Keratinocyte (primary cell): ENCODE results near the gene SMARCD3. TPM values are rescaled to one million over a fixed set of nuclear protein-coding genes. Genes with fewer than 3 reads are reported as not detected.

Source experiments
- DNase-seq: peaks from one replicate; pipeline ENCODE4 v3.0.0-alpha.2; 2011; ENCODE audit warnings: low read depth, missing footprints, low spot score
- FAIRE-seq: peaks from 2 replicates; lab custom pipeline; 2011; peaks lifted over from hg19 to GRCh38; lab: Jason Lieb, UNC
- H2AFZ ChIP-seq: 2 replicates; pipeline ENCODE4 v1.6.0; 2012; ENCODE audit warnings: low read length, control low read depth, inconsistent platforms; ENCODE audit not compliant: control insufficient read depth
- H3K27ac ChIP-seq: 2 replicates; pipeline ENCODE4 v1.5.1; 2011; ENCODE audit warnings: low read length; ENCODE audit not compliant: control insufficient read depth, insufficient read depth
- H3K27me3 ChIP-seq: 3 replicates; pipeline ENCODE4 v1.6.0; 2011; ENCODE audit warnings: low read length; ENCODE audit not compliant: control insufficient read depth, insufficient read depth; ENCODE audit errors: extremely low read depth
- H3K36me3 ChIP-seq, 2 experiments: 2 replicates in 1 of 2; 3 replicates in 1 of 2; pipeline ENCODE4 v1.5.1; 2011; ENCODE audit warnings: low read length in 2 of 2, mild to moderate bottlenecking in 1 of 2; ENCODE audit not compliant: control insufficient read depth in 2 of 2, insufficient read depth in 2 of 2; ENCODE audit errors: extremely low read depth in 1 of 2
- H3K4me1 ChIP-seq: 3 replicates; pipeline ENCODE4 v1.5.1; 2011; ENCODE audit warnings: low read length; ENCODE audit not compliant: control insufficient read depth, insufficient read depth; ENCODE audit errors: extremely low read depth
- H3K4me2 ChIP-seq: 3 replicates; pipeline ENCODE4 v1.6.0; 2011; ENCODE audit warnings: low read depth, low read length; ENCODE audit not compliant: control insufficient read depth, insufficient read depth; ENCODE audit errors: extremely low read depth
- H3K4me3 ChIP-seq, 3 experiments: fragments of 200-600 bp in 1 of 3; sonication (generic) in 1 of 3; 2 replicates in 2 of 3; 3 replicates in 1 of 3; pipeline ENCODE4 v1.5.1; 2011 to 2016; ENCODE audit warnings: low read length in 3 of 3, mild to moderate bottlenecking in 3 of 3, control low read depth in 2 of 3, inconsistent platforms in 1 of 3, low read depth in 1 of 3, mixed read lengths in 1 of 3, mixed run types in 1 of 3, moderate library complexity in 1 of 3; ENCODE audit not compliant: control insufficient read depth in 2 of 3, insufficient read depth in 2 of 3; ENCODE audit errors: extremely low read depth in 1 of 3
- H3K79me2 ChIP-seq: 2 replicates; pipeline ENCODE4 v1.6.0; 2012; ENCODE audit warnings: low read length; ENCODE audit not compliant: control insufficient read depth, insufficient read depth
- H3K9ac ChIP-seq: 3 replicates; pipeline ENCODE4 v1.6.0; 2011; ENCODE audit warnings: low read length; ENCODE audit not compliant: control insufficient read depth, insufficient read depth; ENCODE audit errors: extremely low read depth
- H3K9me1 ChIP-seq: 3 replicates; pipeline ENCODE4 v1.6.0; 2011; ENCODE audit warnings: low read length; ENCODE audit not compliant: control insufficient read depth, insufficient read depth; ENCODE audit errors: extremely low read depth
- H3K9me3 ChIP-seq: 2 replicates; pipeline ENCODE4 v1.5.1; 2012; ENCODE audit warnings: low read depth, low read length; ENCODE audit not compliant: control insufficient read depth
- H4K20me1 ChIP-seq: 3 replicates; pipeline ENCODE4 v1.6.0; 2011; ENCODE audit warnings: low read length; ENCODE audit not compliant: control insufficient read depth, insufficient read depth; ENCODE audit errors: extremely low read depth
- EZH2 ChIP-seq: IDR thresholded peaks from one replicate; pipeline ENCODE4 v1.6.1; 2012; ENCODE audit warnings: inconsistent platforms, mild to moderate bottlenecking, low read length, moderate library complexity
- dilution Hi-C: fragments of 300-500 bp; cut with MboI; formaldehyde crosslinking; loops from one replicate; pipeline ENCODE4 v1.7.0; 2020; ENCODE audit warnings: low sequenced_read_pairs; ENCODE audit not compliant: extremely low pct_ligation_motif_present
- polyA plus RNA-seq, 5 experiments: library from polyadenylated mRNA; depleted of rRNA in 3 of 5; stranded (reverse) in 3 of 5; stranded (forward) in 1 of 5; unstranded in 1 of 5; fragments of >200 nt; gene quantifications; 1 replicate in 1 of 5; 2 replicates in 3 of 5; 3 replicates in 1 of 5; pipeline versions ENCODE4 v1.2.1 to v1.2.3, GENCODE V29; 2011 to 2012; ENCODE audit warnings: missing spikeins in 2 of 5, low read depth in 1 of 5, low replicate concordance in 1 of 5
- TF ChIP-seq, protein P1 (sequence below), 3 experiments: IDR thresholded peaks in 1 of 3; conservative IDR thresholded peaks in 1 of 3; optimal IDR thresholded peaks in 1 of 3; 2 replicates in 2 of 3; 3 replicates in 1 of 3; pipeline versions ENCODE3 to v1.5.1; 2011; ENCODE audit warnings: low read length in 3 of 3, mild to moderate bottlenecking in 3 of 3, moderate library complexity in 2 of 3, control low read depth in 1 of 3, inconsistent platforms in 1 of 3; ENCODE audit not compliant: insufficient read depth in 2 of 3; ENCODE audit errors: extremely low read depth in 1 of 3

The SMARCD3 gene
- polyA plus RNA-seq, 1 donor (not counting 4 experiments of a cell fraction or from before 2014, with no cell fraction given), result 3.0 TPM

GRCh38 chr7:151189038-151189437, 59.5 kb downstream of the SMARCD3 start:
- Histone ChIP-seq H3K36me3 (no peaks in the 10 kb centered on the region), H3K27me3 (peaks cover 22% of the 10 kb centered on the region), H3K4me3 (no peak overlapping the region), H3K79me2 (no peaks in the 10 kb centered on the region), H3K9me3 (no peaks in the 10 kb centered on the region), H2AFZ (no peak overlapping the region), H3K4me1 (no peaks in the 10 kb centered on the region), H3K9me1 (no peaks in the 10 kb centered on the region), H3K27ac (no peak overlapping the region), H4K20me1 (no peaks in the 10 kb centered on the region), H3K9ac (no peak overlapping the region), H3K4me2 (no peak overlapping the region)
- TF ChIP-seq, protein P1, sequence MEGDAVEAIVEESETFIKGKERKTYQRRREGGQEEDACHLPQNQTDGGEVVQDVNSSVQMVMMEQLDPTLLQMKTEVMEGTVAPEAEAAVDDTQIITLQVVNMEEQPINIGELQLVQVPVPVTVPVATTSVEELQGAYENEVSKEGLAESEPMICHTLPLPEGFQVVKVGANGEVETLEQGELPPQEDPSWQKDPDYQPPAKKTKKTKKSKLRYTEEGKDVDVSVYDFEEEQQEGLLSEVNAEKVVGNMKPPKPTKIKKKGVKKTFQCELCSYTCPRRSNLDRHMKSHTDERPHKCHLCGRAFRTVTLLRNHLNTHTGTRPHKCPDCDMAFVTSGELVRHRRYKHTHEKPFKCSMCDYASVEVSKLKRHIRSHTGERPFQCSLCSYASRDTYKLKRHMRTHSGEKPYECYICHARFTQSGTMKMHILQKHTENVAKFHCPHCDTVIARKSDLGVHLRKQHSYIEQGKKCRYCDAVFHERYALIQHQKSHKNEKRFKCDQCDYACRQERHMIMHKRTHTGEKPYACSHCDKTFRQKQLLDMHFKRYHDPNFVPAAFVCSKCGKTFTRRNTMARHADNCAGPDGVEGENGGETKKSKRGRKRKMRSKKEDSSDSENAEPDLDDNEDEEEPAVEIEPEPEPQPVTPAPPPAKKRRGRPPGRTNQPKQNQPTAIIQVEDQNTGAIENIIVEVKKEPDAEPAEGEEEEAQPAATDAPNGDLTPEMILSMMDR (optimal IDR thresholded peaks at IDR 0.05 in 1 of 3, IDR thresholded peaks at IDR 0.05 in 1 of 3, conservative IDR thresholded peaks at IDR 0.05 in 1 of 3; ENCODE audit: extremely low read depth in 1 of 3, insufficient read depth in 2 of 3, low read length in 3 of 3), result no peak
- TF ChIP-seq EZH2, result no peak
- DNase-seq (no peak), FAIRE-seq (no peak)
- dilution Hi-C loops, result no loop called here

Other genes starting within 250 kb of the SMARCD3 start
- 0.12 to 0.21 TPM (median 0.19 TPM) in 3 replicates for gene ATG9B, start 224.2 kb downstream of the SMARCD3 start, polyA plus RNA-seq
- gene ABCB8, start 220.2 kb downstream of the SMARCD3 start, polyA plus RNA-seq, result 15.5 to 25.2 TPM (median 24.6 TPM) in 3 replicates
- 0.24 to 0.97 TPM (median 0.35 TPM) in 3 replicates for gene ASIC3, start 200.2 kb downstream of the SMARCD3 start, polyA plus RNA-seq
- 19.3 to 26.3 TPM (median 22.8 TPM) in 3 replicates for gene CDK5, start 190.8 kb downstream of the SMARCD3 start, polyA plus RNA-seq
- 33.8 to 49.5 TPM (median 45.7 TPM) in 3 replicates for gene SLC4A2, start 189.1 kb downstream of the SMARCD3 start, polyA plus RNA-seq
- gene FASTK, start 167.9 kb downstream of the SMARCD3 start, polyA plus RNA-seq, result 27.2 to 39.3 TPM (median 31.4 TPM) in 3 replicates
- 12.2 to 22.3 TPM (median 14.6 TPM) in 3 replicates for gene TMUB1, start 165.2 kb downstream of the SMARCD3 start, polyA plus RNA-seq
- gene AGAP3, start 162.2 kb downstream of the SMARCD3 start, polyA plus RNA-seq, result 64.3 to 96.7 TPM (median 83.2 TPM) in 3 replicates
- not detected in 3 replicates for gene GBX1, start 81.0 kb downstream of the SMARCD3 start, polyA plus RNA-seq
- not detected in 3 replicates for gene ASB10, start 61.4 kb downstream of the SMARCD3 start, polyA plus RNA-seq
- not detected in 3 replicates for gene H2BK1, start 38.2 kb downstream of the SMARCD3 start, polyA plus RNA-seq
- gene ABCF2, start 21.5 kb downstream of the SMARCD3 start, polyA plus RNA-seq, result 33.3 to 68.6 TPM (median 43.6 TPM) in 3 replicates
- 16.2 to 33.0 TPM (median 26.0 TPM) in 3 replicates for gene CHPF2, start 16.2 kb downstream of the SMARCD3 start, polyA plus RNA-seq
- 27.0 to 34.6 TPM (median 30.6 TPM) in 3 replicates for gene NUB1, start 93.1 kb upstream of the SMARCD3 start, polyA plus RNA-seq
- gene WDR86, start 161.3 kb upstream of the SMARCD3 start, polyA plus RNA-seq, result not detected in 3 replicates
- gene CRYGN, start 191.4 kb upstream of the SMARCD3 start, polyA plus RNA-seq, result not detected in 3 replicates